ENCODE measurements around the gene HELZ. TPM values are rescaled to one million over a fixed set of nuclear protein-coding genes. Genes with fewer than 3 reads are reported as not detected.

HELZ gene
- 70.9 and 71.0 TPM in 2 replicates for total RNA-seq
- long read RNA-seq, transcript HELZ-202 (14 exons, 1,872 nt): major isoform, 30 of 85 reads
- long read RNA-seq, partial matches to known transcripts: 28 of 85 reads
- long read RNA-seq, other reads (novel, unspliced or antisense): 27 of 85 reads

GRCh38 chr17:67245073-67245693, at the start of gene HELZ:
TSS of gene HELZ (minus strand) at chr17:67245196. CDS start at chr17:67218804, 26,392 bp downstream.
- Mint-ChIP-seq H3K9me3 (ENCODE audit: low read depth) (no peaks in the 10 kb centered on the region), H3K4me1 (ENCODE audit: low read depth) (peaks cover 28% of the 10 kb centered on the region), H3K36me3 (ENCODE audit: insufficient read depth) (peaks cover 2% of the 10 kb centered on the region), H3K27me3 (no peaks in the 10 kb centered on the region), H3K4me3 (ENCODE audit: low read depth) (peak within 1 kb of the TSS; percentile 90), H3K27ac (peak within 1 kb of the TSS; percentile 97)
- DNase-seq (ENCODE audit: low spot score, unreplicated experiment): peak; percentile 61
- no peak for TF ChIP-seq CTCF (IDR thresholded peaks at IDR 0.05; ENCODE audit: unreplicated experiment)

- no peak overlapping the region for H3K27ac Mint-ChIP-seq
- peaks cover 4% of the 10 kb centered on the region for H3K9me3 Mint-ChIP-seq (ENCODE audit: low read depth)
- H3K36me3 Mint-ChIP-seq (ENCODE audit: insufficient read depth): no peaks in the 10 kb centered on the region
- peak; percentile 70 for TF ChIP-seq CTCF (IDR thresholded peaks at IDR 0.05; ENCODE audit: unreplicated experiment)
- peak; percentile 27 for DNase-seq (ENCODE audit: low spot score, unreplicated experiment)
- no peaks in the 10 kb centered on the region for H3K27me3 Mint-ChIP-seq
- H3K4me3 Mint-ChIP-seq (ENCODE audit: low read depth): no peak overlapping the region
- H3K4me1 Mint-ChIP-seq (ENCODE audit: low read depth): peaks cover 4% of the 10 kb centered on the region
Observed at GRCh38 chr17:67293251-67294203, 48.5 kb upstream of the HELZ start.

- Mint-ChIP-seq H3K27me3 (no peaks in the 10 kb centered on the region), H3K9me3 (ENCODE audit: low read depth) (peaks cover 4% of the 10 kb centered on the region), H3K4me1 (ENCODE audit: low read depth) (peaks cover 4% of the 10 kb centered on the region), H3K27ac (peak overlapping the region; percentile 79), H3K4me3 (ENCODE audit: low read depth) (no peak overlapping the region), H3K36me3 (ENCODE audit: insufficient read depth) (no peaks in the 10 kb centered on the region)
- no peak for TF ChIP-seq CTCF (IDR thresholded peaks at IDR 0.05; ENCODE audit: unreplicated experiment)
- no peak for DNase-seq (ENCODE audit: low spot score, unreplicated experiment)
Observed at GRCh38 chr17:67290711-67291291, 45.8 kb upstream of the HELZ start.

- Mint-ChIP-seq H3K4me3 (ENCODE audit: low read depth) (no peak overlapping the region), H3K36me3 (ENCODE audit: insufficient read depth) (no peaks in the 10 kb centered on the region), H3K27ac (no peak overlapping the region), H3K4me1 (ENCODE audit: low read depth) (peaks cover 4% of the 10 kb centered on the region), H3K9me3 (ENCODE audit: low read depth) (no peaks in the 10 kb centered on the region), H3K27me3 (no peaks in the 10 kb centered on the region)
- TF ChIP-seq CTCF (IDR thresholded peaks at IDR 0.05; ENCODE audit: unreplicated experiment): no peak
- no peak for DNase-seq (ENCODE audit: low spot score, unreplicated experiment)
Observed at GRCh38 chr17:67290244-67290643, 45.2 kb upstream of the HELZ start.
